Activated T-cell treated with anti-CD3 and anti-CD28 coated beads for 48 hours (primary cell): Measurements from ENCODE around the gene NKX2-4.
"Not testable (repeated sequence)": the region's sequence is repeated elsewhere in the genome, so short reads cannot be mapped to it uniquely, and the experiment has no call there.

Source experiments
- DNase-seq: peaks from one replicate; pipeline ENCODE4 v3.0.0-alpha.2; 2020; ENCODE audit warnings: low read depth

Gene NKX2-4

DNA sequence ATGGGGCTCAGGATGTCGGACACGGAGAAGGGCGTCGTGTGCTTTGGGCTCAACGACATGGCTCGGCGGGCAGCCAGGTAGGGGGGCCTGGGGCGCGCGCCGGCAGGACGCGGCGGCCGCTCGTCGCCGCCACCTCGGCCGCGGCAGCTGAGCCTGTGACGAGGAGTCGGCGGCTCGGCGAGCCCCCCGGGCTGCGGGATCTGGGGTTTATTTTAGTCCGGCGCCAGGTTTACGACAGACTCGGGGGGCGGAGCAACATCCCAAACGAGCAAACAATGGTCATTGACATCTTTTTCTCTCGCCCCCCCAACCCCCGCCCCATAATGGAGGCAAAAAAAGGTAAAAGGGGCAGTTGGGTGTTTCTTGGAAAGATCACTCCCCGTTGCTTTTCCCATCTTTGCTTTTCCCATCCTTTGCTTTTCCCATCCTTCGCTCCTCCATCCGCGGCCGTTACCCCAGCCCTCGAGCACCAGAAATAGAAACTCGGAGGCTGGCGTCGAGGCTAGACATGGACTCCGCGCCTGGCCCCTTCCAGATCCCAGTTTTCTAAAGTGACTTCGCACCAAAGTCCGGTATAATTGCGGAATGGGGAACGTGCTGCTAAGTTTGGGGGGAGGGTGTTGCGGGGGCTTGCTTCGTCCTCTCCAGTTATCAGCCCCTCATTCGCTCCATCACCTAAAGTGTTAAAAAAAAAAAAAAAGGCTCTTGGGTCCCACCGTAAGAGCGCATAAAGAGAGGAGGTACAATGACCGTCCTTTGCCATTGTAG lies at the start of gene NKX2-4:
NKX2-4 (minus strand) TSS at position 186 of the 768 bp plus-strand sequence; CDS start at position 59, 127 bp downstream.
- DNase-seq: no peak

GRCh38 chr20:21437816-21438215 lies 40.5 kb upstream of the NKX2-4 start:
- no peak for DNase-seq

DNA sequence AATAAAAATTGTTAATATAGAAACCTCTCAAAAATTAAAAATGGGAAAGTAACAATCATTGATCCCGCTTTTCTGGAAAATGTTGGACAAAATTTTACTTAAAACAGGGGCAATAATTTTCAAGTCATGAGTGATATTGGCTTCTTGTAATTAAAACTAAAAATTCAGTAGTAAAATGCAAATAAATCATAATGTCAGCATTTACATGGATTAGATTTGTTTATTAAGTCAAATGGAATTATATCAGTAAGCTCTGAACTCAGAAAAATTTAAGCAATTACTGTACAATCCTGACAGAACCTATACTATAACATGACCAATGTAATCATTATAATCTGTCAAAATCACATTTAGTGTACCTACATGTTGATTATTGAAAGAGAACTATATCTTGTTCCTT lies 39.9 kb upstream of the NKX2-4 start:
- no peak for DNase-seq

GRCh38 chr20:21436205-21436604 lies 38.9 kb upstream of the NKX2-4 start:
- DNase-seq: no peak

GRCh38 chr20:21435576-21435975 lies 38.2 kb upstream of the NKX2-4 start:
- no peak for DNase-seq

DNA sequence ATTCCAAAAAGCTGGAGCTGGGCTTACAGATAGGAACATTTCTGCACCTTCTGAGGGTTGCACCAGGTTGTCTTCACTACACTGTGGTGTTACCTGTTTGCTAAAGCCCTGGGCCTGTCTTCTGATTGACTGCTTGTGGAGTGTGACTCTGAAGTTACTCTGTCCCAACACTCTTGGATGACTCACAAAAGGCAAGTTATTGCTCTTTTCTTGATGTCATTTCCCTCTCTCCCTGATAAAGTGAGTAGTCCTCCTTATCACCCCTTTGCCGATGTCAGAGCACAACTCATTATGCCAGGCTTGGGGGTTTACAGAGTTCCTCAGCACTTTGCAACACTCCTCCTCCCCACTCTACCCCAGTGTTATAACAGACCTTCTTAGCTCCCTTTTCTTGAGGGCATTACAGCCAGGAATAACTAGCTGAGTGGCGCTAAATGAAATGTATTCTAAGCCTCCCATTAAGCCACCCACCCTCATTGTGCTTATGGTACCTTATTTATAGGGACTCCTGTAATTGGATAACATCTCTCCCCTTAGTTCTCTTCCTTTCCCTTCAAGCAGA lies 36.1 kb upstream of the NKX2-4 start:
- DNase-seq: no peak

GRCh38 chr20:21432911-21433310 lies 35.6 kb upstream of the NKX2-4 start:
- no peak for DNase-seq

DNA sequence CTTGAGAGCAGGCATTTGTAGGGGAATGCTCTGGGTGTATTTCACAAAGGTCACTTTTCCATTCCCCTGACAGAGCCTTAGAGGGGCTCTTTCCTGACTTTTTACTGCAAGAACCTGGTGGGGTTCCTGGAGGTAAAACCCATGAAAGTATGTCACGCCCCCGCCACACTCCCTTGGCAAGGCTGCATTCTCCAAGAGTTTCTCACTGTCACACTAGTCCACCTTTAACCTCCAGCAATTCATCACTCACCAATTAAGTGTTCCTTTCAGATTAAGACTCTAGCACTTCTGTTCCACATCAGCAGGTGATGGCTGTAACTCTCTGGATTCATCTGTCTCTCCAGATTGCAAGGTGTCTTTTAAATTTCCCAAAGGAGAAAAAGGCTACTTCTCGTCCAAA lies 32.7 kb upstream of the NKX2-4 start:
- no peak for DNase-seq

DNA sequence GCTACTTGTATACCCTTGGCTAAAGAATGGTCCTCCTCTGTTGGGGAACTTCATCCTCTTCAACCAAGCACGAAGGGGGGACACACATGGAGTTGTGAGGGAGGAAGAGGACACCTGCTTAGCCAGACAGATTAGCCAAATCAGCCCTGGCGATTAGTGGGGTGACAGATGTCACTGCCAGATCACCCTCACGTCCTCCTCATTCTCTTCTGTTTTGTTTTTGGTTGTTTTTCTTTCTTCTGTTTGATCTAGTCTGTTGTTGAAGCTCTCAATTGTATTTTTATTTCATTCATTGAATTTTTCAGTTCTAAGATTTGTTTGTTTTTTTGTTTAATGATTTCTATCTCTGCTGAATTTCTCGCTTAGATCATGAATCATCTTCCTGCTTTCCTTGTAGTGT lies 27.5 kb upstream of the NKX2-4 start:
- DNase-seq: no peak

DNA sequence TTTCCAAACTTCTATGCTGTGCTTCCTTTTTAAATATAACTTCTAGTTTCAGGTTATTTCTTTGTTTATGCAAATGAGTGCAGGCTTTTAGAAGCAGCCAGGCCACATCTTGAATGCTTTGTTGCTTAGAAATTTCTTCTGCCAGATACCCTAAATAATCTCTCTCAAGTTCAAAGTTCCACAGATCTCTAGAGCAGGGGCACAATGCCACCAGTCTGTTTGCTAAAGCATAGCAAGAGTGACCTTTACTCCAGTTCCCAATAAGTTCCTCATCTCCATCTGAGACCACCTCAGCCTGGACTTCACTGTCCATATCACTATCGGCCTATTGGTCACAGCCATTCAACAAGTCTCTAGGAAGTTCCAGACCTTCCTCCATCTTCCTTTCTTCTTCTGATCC lies 26.4 kb upstream of the NKX2-4 start:
- not testable (repeated sequence) for DNase-seq

DNA sequence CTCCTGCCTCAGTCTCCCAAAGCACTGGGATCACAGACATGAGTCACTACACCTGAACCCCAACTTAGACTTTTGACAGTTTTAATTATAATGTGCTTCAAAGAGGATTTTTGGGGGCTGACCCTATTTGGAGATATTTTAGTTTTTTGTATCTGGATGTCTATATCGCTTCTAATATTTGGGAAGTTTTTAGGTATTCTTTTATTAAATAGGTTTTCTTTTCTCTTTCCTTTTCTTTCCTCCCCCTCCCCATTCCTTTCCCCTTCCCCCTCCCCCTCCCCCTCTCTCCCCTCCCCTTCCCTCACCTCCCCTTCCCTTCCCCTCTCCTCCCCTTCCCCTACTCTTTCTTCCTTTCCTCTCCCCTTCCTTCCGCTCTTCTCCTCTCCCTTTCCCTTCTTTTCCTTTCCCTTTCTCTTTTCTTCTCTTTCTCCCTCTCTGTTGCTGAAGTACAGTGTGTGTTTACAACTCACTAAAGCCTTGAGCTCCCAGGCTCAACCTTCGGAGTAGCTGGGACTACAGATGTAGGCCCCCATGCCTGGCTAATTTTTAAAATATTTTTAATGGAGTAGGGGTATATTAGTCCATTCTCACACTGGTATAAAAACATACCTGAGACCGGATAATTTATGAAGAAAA lies 24.4 kb upstream of the NKX2-4 start:
- DNase-seq: no peak

DNA sequence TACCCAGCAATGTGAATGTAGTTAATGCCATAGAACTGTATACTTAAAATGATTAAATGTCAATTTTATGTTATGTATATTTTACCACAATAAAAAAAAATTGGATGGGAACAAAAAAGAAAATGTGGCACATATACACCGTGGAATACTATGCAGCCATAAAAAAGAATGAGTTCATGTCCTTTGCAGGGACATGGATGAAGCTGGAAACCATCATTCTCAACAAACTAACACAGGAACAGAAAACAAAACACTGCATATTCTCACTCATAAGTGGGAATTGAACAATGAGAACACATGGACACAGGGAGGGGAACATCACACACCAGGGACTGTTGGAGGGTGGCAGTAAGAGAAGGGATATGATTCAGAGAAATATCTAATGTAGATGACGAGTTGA lies 21.8 kb upstream of the NKX2-4 start:
- not testable (repeated sequence) for DNase-seq

- not testable (repeated sequence) for DNase-seq
Measured at GRCh38 chr20:21413996-21414395, 16.7 kb upstream of the NKX2-4 start.

DNA sequence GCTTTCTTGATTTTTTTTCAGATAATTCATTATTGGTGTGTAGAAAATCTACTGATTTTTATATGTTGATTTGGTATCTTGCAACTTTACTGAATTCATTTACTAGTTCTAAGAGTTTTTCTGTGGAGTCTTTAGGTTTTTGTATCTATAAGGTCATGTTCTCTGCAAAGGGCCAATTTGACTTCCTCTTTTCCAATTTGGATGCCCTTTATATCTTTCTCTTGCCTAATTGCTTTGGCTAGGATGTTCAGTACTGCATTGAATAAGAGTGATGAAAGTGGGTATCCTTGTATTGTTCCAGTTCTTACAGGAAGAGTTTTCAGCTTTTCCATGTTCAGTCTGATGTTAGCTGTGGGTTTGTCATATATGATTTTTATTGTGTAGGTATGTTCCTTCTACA lies 14.4 kb upstream of the NKX2-4 start:
- no peak for DNase-seq

DNA sequence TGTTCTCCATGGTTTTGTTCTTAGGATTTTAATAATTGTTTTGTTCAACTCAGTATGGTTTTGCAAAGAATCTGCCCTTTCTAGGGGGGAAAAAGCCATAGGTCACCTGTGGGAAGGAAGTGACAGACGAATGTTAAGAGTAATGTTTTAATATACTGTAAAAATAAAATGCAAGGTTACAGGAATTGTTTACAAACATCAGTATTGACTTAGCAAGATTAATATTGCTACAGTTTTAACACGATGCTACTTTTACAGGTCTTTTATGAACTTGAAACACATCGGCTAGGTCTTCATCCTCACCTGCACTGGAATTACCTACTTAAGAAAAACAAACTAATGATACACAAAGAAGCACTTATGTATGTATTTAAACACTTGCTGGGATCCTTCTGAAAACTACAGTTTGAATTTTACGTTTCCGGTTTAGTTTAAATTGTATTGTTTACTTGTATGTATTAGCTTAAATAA lies 1.7 kb upstream of the NKX2-4 start:
- no peak for DNase-seq

GRCh38 chr20:21398109-21399004 lies 1.0 kb upstream of the NKX2-4 start:
- DNase-seq: no peak

DNA sequence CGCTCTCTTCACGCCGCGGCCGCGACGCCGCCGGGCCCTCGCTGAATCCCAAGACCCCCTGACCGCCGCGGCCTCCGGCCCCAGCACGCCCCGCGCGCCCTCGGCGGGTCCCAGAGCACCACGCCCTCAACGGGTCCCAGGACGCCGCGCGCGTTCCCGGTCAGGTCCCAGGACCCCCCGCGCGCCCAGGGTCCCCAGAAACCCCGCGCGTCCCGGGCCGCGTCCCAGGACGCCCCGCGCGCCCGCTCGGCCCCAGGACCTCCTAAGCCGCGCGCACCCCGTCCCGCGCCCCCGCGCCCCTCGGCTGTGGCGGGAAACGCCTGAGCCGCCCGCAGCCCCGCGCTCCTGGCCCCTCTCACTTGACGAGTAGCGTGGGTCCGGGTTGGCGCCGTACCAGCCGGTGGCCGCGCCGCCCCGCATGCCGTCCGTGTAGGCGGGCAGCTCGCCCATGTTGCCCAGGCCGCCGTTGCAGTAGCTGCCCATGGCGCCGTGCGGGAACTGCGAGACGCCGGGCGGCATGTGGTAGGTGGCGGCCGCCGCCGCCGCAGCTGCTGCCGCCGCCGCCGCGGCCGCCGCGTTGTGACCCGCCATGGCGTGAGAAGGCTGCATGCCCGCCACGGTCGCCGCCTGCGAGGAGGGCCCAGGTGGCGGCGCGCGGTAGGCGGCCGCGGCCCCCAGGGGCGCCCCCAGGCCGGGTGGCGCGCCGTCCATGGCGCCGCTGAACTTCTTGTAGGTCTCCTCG lies 556 bp downstream of the NKX2-4 start:
- DNase-seq: peak; percentile 6

GRCh38 chr20:21395666-21396598 lies 1.4 kb downstream of the NKX2-4 start:
- peak; percentile 25 for DNase-seq

DNA sequence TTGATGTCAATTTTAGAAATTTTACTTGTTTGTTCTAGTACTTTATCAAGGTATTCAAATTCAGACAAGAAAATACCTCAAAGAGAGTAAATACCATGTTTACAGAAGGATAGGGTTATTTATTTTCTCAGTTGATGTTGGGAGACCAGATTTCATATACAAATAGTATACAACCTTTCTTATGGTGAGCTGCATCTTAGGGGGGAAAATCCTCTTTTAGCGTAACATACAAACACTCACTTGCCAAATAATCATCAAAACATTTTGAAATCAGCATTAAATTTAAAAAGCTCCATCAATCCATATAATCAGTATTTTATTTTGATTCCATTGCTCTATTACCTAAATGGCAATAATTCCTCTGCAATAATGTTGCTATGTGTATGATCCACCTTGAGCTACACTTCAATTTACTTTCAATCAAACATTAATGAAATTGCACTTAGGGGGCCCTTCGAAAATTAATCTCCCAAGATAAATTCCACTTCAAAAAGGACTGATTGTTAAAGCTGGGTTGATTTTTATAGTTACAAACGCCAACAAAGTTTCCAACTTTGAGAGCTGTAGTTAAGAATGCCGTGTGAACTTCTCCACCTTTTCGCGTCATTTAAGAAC lies 2.2 kb downstream of the NKX2-4 start:
- DNase-seq: no peak

- DNase-seq: no peak
Measured at GRCh38 chr20:21394551-21394950, 2.8 kb downstream of the NKX2-4 start.
